Bronchial smooth muscle cell (primary cell): ENCODE data around the gene RCOR1. TPM values are rescaled to one million over a fixed set of nuclear protein-coding genes. Genes with fewer than 3 reads are reported as not detected.

ENCODE experiments used
- total RNA-seq: library from RNA; depleted of rRNA; stranded (reverse); fragments of >200 nt; gene quantifications from 2 replicates; pipeline ENCODE4 v1.2.1, GENCODE V29; 2014

RCOR1 gene
- 5.3 and 6.3 TPM in 2 replicates for total RNA-seq

DNA sequence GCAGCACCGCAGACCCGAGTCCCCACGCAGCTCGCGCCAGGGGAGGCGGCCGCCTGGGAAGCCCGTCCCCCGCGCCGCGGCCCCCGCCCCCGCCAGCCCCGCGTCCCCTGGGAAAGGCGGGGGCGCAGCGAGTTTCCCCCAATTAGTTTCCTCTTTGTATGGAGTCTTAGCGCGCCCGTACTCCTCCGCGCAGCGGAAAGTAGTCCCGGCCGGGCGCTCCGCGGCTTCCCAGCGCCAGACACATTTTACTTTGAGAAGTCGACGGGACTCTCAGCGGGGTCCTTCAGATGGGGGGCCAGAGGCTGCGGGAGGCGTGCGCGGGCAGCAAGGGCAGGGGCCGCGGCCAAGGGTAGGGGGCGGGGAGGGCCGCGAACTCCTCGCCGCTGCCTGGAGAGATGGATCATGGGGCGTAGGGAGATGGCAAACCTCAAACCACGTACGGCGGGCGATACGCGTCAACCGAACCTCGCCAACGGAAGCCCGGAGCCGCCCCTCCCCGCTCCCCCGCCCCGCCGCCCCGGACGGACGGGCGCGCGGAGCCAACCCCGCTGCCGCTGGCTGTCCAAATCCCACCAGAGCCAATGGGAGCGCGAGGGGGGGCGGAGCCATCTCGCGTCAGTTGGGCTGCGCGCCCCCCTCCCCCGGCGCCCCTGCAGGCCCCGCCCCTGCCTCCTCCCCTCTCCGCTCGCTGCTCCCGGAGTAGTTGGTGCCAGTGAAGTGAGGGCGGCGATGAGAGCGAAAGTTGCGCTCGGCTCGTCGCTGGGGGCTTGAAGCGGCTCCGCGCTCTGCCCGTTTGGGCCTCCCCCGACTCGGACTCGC, at the start of gene RCOR1:
RCOR1 (plus strand) TSS at position 706 of the 819 bp plus-strand sequence. CDS start 238 bp downstream, outside the sequence.

DNA sequence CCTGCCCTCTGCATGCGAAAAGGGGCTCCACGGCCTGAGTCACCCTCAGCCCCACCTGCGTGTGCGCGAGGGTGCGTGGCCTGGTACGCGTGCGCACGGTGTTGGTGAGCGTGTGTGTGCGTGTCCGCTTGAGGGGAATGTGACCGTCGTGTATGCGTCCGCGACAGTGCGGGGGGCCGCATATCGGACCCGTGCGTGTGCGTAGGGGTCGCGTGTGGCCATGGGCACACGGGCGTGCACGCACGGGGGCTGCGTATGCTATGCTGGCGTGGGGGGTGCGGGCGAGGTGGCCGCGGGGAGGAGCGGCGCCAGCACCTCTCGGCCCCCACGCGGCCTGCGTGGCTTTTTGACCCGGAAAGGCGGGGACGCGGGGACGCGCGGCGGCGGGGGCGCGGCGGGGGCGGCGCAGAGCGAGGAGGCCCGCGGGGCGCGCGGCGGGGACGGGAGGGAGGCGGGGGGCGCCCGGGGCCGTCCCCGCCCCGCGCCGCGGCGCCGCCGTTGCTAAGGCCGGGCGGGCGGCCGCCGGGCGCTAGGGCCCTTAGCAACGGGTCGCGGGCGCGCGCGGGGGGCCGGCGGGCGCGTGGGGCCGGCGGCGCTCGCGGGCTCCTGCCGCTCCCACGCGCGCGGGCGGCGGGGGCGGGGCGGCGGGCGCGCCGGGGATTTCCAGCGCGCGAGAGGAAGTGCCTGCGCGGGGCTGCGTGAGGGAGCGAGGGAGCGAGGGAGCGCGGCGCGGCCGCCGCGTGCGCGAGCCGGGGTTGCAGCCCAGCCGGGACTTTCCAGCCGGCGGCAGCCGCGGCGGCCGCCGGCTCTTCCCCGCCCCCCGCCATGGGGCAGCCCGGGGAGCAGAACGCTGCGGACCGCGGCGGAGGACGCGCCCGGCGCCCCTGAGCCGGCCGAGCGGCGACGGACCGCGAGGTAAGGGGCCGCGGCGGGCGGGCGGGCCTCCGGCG, 184.6 kb downstream of the RCOR1 start, which contains the start of gene TRAF3:
TRAF3 (plus strand) TSS at position 689 of the 950 bp plus-strand sequence. CDS start 92,753 bp downstream, outside the sequence.

Other genes starting within 250 kb of the RCOR1 start
- 42.2 and 45.4 TPM in 2 replicates for gene CINP, start 229.8 kb upstream of the RCOR1 start, total RNA-seq
- 10.1 and 10.2 TPM in 2 replicates for gene TECPR2, start 229.7 kb upstream of the RCOR1 start, total RNA-seq
- gene ANKRD9, start 82.9 kb upstream of the RCOR1 start, total RNA-seq = 6.6 and 10.7 TPM in 2 replicates
- 13.4 and 23.3 TPM in 2 replicates for gene TRAF3, start 184.8 kb downstream of the RCOR1 start, total RNA-seq